HL-60 (cell line): Measurements from ENCODE around the gene CD14.

Experiments used
- DNase-seq, 2 experiments: peaks; one replicate each; pipeline ENCODE4 v3.0.0-alpha.2; 2010 to 2020; ENCODE audit warnings: low read depth in 1 of 2, low spot score in 1 of 2
- H3K27ac ChIP-seq: fragments of 250-450 bp; sonication (Bioruptor Pico); replicated peaks from 2 replicates; pipeline ENCODE4 v1.5.1; 2020; ENCODE audit warnings: mild to moderate bottlenecking, moderate library complexity
- H3K27me3 ChIP-seq: fragments of 250-450 bp; sonication (Bioruptor Pico); 2 replicates; pipeline ENCODE4 v1.5.1; 2021; ENCODE audit warnings: mild to moderate bottlenecking, moderate library complexity; ENCODE audit not compliant: insufficient read depth, poor library complexity, severe bottlenecking
- H3K4me3 ChIP-seq: replicated peaks from 2 replicates; pipeline ENCODE4 v1.5.1; 2011; ENCODE audit warnings: mild to moderate bottlenecking, control low read depth, low read length; ENCODE audit not compliant: insufficient read depth
- GABPA ChIP-seq: IDR thresholded peaks from 2 replicates; pipeline ENCODE4 v1.6.1; 2012; ENCODE audit warnings: low read depth
- POLR2AphosphoS5 ChIP-seq: IDR thresholded peaks from 2 replicates; pipeline ENCODE4 v1.6.1; 2012; ENCODE audit warnings: low read depth
- REST ChIP-seq: IDR thresholded peaks from 2 replicates; pipeline ENCODE4 v1.6.1; 2012; ENCODE audit warnings: low read depth; ENCODE audit not compliant: insufficient replicate concordance
- SPI1 ChIP-seq: IDR thresholded peaks from 2 replicates; pipeline ENCODE4 v1.6.1; 2012; ENCODE audit warnings: low read depth, mild to moderate bottlenecking, borderline replicate concordance
- TF ChIP-seq, protein P1 (sequence below): IDR thresholded peaks from one replicate; pipeline ENCODE4 v1.5.1; 2011; ENCODE audit warnings: low read length, control low read depth, inconsistent platforms; ENCODE audit not compliant: insufficient read depth

The CD14 gene

DNA sequence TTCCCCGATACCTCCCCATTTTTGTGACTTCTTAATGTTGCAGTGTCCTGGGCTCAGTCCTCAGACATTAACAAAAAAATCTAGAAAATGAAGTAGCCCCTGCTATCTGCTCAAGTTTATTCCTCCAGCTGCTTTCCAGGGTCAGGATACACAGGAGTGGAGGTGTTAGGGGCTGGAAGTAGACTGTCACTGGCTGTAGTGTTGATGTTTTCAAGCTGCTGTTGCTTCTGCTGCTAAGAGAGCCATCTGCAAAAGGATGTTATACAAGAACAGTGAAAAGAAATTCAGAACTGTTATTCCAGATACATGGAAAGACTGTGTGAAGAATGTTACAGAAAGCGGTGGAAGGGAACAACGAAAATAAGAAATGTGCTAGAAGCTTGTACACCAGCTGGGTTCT is 10.7 kb downstream of the CD14 start:
- no peak for DNase-seq
- no peak overlapping the region for H3K4me3 ChIP-seq
- no peak overlapping the region for H3K27ac ChIP-seq
- no peaks in the 10 kb centered on the region for H3K27me3 ChIP-seq
- TF ChIP-seq REST: no peak
- TF ChIP-seq, protein P1, sequence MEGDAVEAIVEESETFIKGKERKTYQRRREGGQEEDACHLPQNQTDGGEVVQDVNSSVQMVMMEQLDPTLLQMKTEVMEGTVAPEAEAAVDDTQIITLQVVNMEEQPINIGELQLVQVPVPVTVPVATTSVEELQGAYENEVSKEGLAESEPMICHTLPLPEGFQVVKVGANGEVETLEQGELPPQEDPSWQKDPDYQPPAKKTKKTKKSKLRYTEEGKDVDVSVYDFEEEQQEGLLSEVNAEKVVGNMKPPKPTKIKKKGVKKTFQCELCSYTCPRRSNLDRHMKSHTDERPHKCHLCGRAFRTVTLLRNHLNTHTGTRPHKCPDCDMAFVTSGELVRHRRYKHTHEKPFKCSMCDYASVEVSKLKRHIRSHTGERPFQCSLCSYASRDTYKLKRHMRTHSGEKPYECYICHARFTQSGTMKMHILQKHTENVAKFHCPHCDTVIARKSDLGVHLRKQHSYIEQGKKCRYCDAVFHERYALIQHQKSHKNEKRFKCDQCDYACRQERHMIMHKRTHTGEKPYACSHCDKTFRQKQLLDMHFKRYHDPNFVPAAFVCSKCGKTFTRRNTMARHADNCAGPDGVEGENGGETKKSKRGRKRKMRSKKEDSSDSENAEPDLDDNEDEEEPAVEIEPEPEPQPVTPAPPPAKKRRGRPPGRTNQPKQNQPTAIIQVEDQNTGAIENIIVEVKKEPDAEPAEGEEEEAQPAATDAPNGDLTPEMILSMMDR: no peak
- no peak for TF ChIP-seq GABPA
- TF ChIP-seq SPI1: no peak
- TF ChIP-seq POLR2AphosphoS5: no peak

DNA sequence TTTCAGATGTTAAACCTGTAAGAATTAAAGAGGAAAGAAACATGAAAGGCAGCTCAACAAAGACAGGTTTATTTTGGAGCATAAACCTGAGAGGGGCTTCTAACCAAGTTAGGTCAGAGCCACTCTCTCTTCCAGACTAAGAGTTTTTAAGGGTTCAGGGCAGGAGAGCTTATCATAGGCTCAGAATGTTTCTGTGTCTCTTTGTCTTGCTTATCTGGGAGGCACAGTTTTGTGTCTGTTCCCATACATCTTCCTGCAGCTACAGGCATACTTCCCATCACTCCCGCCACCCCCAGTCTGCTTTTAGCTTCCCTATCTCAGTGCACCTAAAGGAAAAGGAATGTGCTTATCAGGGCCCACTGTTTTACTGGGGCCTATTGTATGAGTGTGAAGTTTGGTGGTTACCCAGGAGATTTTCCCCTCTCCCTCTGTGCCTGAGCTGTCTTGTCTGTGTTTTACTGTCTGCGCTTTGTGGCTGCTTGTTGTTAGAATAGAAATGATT is 21.9 kb downstream of the CD14 start:
- no peaks in the 10 kb centered on the region for H3K27me3 ChIP-seq
- H3K27ac ChIP-seq: peak overlapping the region; percentile 35
- H3K4me3 ChIP-seq: no peak overlapping the region
- peak in 1 of 2 experiments; percentile 53 for DNase-seq
- TF ChIP-seq REST (no peak), POLR2AphosphoS5 (no peak), SPI1 (no peak), GABPA (no peak)
- TF ChIP-seq, protein P1: no peak

DNA sequence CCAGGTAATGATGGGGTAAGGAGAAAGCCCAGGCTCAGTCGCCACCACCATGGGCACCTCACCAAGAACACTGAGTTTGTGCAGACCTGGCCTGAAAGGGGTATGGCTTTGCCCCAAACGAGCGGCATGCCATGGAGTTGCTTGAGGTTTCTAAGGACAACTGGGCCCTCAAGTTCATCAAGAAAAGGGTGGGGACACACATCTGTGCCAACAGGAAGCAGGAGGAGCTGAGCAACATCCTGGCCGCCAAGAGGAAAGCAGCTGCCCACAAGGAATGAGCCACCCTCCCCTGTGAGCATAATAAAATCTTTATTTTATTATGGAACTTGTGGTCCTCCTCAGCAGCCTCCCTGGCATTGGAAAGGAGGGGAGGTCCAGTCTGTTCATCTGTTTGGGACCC is 23.8 kb downstream of the CD14 start:
- peak overlapping the region; percentile 78 for H3K27ac ChIP-seq
- H3K27me3 ChIP-seq: no peaks in the 10 kb centered on the region
- no peak for TF ChIP-seq SPI1
- no peak for TF ChIP-seq GABPA
- peak; percentile 8 for TF ChIP-seq REST
- TF ChIP-seq, protein P1: no peak
- TF ChIP-seq POLR2AphosphoS5: peak; percentile 80
- H3K4me3 ChIP-seq: no peak overlapping the region
- DNase-seq: peak; percentile 62 to 79
